ENCODE results near the gene ARID3B. TPM values are rescaled to one million over a fixed set of nuclear protein-coding genes. Genes with fewer than 3 reads are reported as not detected.
"Not testable (repeated sequence)": the region's sequence is repeated elsewhere in the genome, so short reads cannot be mapped to it uniquely, and the experiment has no call there.

Gene ARID3B
- total and polyA plus RNA-seq, 2 experiments from 2014 or later, result 13.2 to 19.8 TPM

- no peaks in the 10 kb centered on the region for H3K36me3 ChIP-seq (replicated peaks; ENCODE audit: insufficient read depth, low read depth)
- H3K27ac ChIP-seq, result no peak overlapping the region
- H3K79me2 ChIP-seq, result peaks cover 5% of the 10 kb centered on the region
- no peaks in the 10 kb centered on the region for H3K27me3 ChIP-seq
- WGBS (ENCODE audit: low lambda C conversion rate, missing lambda C conversion rate), result 74% methylated on average over 3 of the region's 3 CpGs
- H3K4me2 ChIP-seq, result no peak overlapping the region
- no peaks in the 10 kb centered on the region for H4K20me1 ChIP-seq (ENCODE audit: insufficient read depth, poor library complexity, severe bottlenecking)
- H3K4me1 ChIP-seq (ENCODE audit: insufficient read depth), result no peaks in the 10 kb centered on the region
- TF ChIP-seq CTCF (IDR thresholded peaks at IDR 0.05; ENCODE audit: poor library complexity) (no peak), EZH2phosphoT487 (IDR thresholded peaks at IDR 0.05; ENCODE audit: low read depth, severe bottlenecking, unreplicated experiment) (no peak), EZH2 (IDR thresholded peaks at IDR 0.05; ENCODE audit: borderline replicate concordance) (no peak)
- H3K4me3 ChIP-seq, result no peak overlapping the region
- no peaks in the 10 kb centered on the region for H3K9me3 ChIP-seq (ENCODE audit: low read depth)
- H2AFZ ChIP-seq, result no peak overlapping the region
- no peak for DNase-seq (ENCODE audit: low spot score)
- no peaks in the 10 kb centered on the region for H3K9me2 ChIP-seq (replicated peaks; ENCODE audit: insufficient read depth)
Observed at GRCh38 chr15:74535388-74536084, 5.5 kb upstream of the ARID3B start.

GRCh38 chr15:74537736-74538135 is 3.3 kb upstream of the ARID3B start:
- DNase-seq (ENCODE audit: low spot score), result no peak
- no peak overlapping the region for H2AFZ ChIP-seq
- H3K27ac ChIP-seq, result no peak overlapping the region
- H3K36me3 ChIP-seq (replicated peaks; ENCODE audit: insufficient read depth, low read depth), result no peaks in the 10 kb centered on the region
- peaks cover 8% of the 10 kb centered on the region for H4K20me1 ChIP-seq (ENCODE audit: insufficient read depth, poor library complexity, severe bottlenecking)
- no peaks in the 10 kb centered on the region for H3K27me3 ChIP-seq
- H3K4me3 ChIP-seq, result no peak overlapping the region
- no peaks in the 10 kb centered on the region for H3K9me2 ChIP-seq (replicated peaks; ENCODE audit: insufficient read depth)
- TF ChIP-seq CTCF (IDR thresholded peaks at IDR 0.05; ENCODE audit: poor library complexity) (no peak), EZH2phosphoT487 (IDR thresholded peaks at IDR 0.05; ENCODE audit: low read depth, severe bottlenecking, unreplicated experiment) (no peak), EZH2 (IDR thresholded peaks at IDR 0.05; ENCODE audit: borderline replicate concordance) (no peak)
- H3K9me3 ChIP-seq (ENCODE audit: low read depth), result no peaks in the 10 kb centered on the region
- 60% methylated on average over 1 of the region's 1 CpG for WGBS (ENCODE audit: low lambda C conversion rate, missing lambda C conversion rate)
- peaks cover 5% of the 10 kb centered on the region for H3K4me1 ChIP-seq (ENCODE audit: insufficient read depth)
- H3K4me2 ChIP-seq, result no peak overlapping the region
- peaks cover 20% of the 10 kb centered on the region for H3K79me2 ChIP-seq

- WGBS (ENCODE audit: low lambda C conversion rate, missing lambda C conversion rate), result 93% methylated on average over 12 of the region's 12 CpGs
- H3K27me3 ChIP-seq; H3K4me3 ChIP-seq; DNase-seq (ENCODE audit: low spot score); H3K9me3 ChIP-seq (ENCODE audit: low read depth); H2AFZ ChIP-seq; H3K9me2 ChIP-seq (replicated peaks; ENCODE audit: insufficient read depth); H3K36me3 ChIP-seq (replicated peaks; ENCODE audit: insufficient read depth, low read depth): not testable (repeated sequence)
- Histone ChIP-seq H3K79me2 (peaks cover 35% of the 10 kb centered on the region), H3K4me1 (ENCODE audit: insufficient read depth) (peaks cover 12% of the 10 kb centered on the region), H4K20me1 (ENCODE audit: insufficient read depth, poor library complexity, severe bottlenecking) (peaks cover 17% of the 10 kb centered on the region), H3K27ac (peak overlapping the region; percentile 75), H3K4me2 (peak overlapping the region; percentile 88)
Observed at GRCh38 chr15:74539521-74539920, 1.5 kb upstream of the ARID3B start.

GRCh38 chr15:74540161-74540760 is 759 bp upstream of the ARID3B start:
- Histone ChIP-seq H3K27ac (peak overlapping the region; percentile 75), H3K79me2 (peaks cover 42% of the 10 kb centered on the region), H3K36me3 (replicated peaks; ENCODE audit: insufficient read depth, low read depth) (no peaks in the 10 kb centered on the region), H3K4me1 (ENCODE audit: insufficient read depth) (peaks cover 12% of the 10 kb centered on the region), H3K27me3 (no peaks in the 10 kb centered on the region), H4K20me1 (ENCODE audit: insufficient read depth, poor library complexity, severe bottlenecking) (peaks cover 23% of the 10 kb centered on the region), H3K4me3 (peak overlapping the region; percentile 56), H3K9me3 (ENCODE audit: low read depth) (no peaks in the 10 kb centered on the region), H3K9me2 (replicated peaks; ENCODE audit: insufficient read depth) (no peaks in the 10 kb centered on the region), H2AFZ (peak overlapping the region; percentile 74), H3K4me2 (peak overlapping the region; percentile 88)
- DNase-seq (ENCODE audit: low spot score), result no peak
- TF ChIP-seq CTCF (IDR thresholded peaks at IDR 0.05; ENCODE audit: poor library complexity) (no peak), EZH2 (IDR thresholded peaks at IDR 0.05; ENCODE audit: borderline replicate concordance) (no peak), EZH2phosphoT487 (IDR thresholded peaks at IDR 0.05; ENCODE audit: low read depth, severe bottlenecking, unreplicated experiment) (no peak)
- WGBS (ENCODE audit: low lambda C conversion rate, missing lambda C conversion rate), result 6% methylated on average over 17 of the region's 17 CpGs
